Measurements from ENCODE around the gene JAZF1. TPM values are rescaled to one million over a fixed set of nuclear protein-coding genes. Genes with fewer than 3 reads are reported as not detected.

JAZF1 gene
- total RNA-seq, 1 experiment from 2014 or later = 14.2 TPM

- DNase-seq (ENCODE audit: unreplicated experiment) = no peak
- no peaks in the 10 kb centered on the region for H3K27me3 Mint-ChIP-seq (ENCODE audit: insufficient read depth, unreplicated experiment)
- no peaks in the 10 kb centered on the region for H3K9me3 Mint-ChIP-seq (ENCODE audit: unreplicated experiment)
- H3K27ac Mint-ChIP-seq (ENCODE audit: low read depth, unreplicated experiment) = no peak overlapping the region
- CTCF ChIA-PET = interaction anchor here (0.5 to 3.1 kb wide), 33 partner anchors 8 to 855 kb away, joined by 3 to 18 read pairs (median 4); partner anchors contain the start of gene HOXA11
- BruUV-seq (replicated peaks) = no TSS peak
- POLR2A ChIA-PET = interaction anchor here (1.3 to 1.9 kb wide), 2 partner anchors 100 to 279 kb away, joined by 4 to 5 read pairs; no protein-coding TSS in a partner anchor
- intact Hi-C loops (cut with micrococcal nuclease) = loop anchor here (5.0 to 10.0 kb wide), 3 partner anchors 138 to 328 kb away; no protein-coding TSS in a partner anchor
- TF ChIP-seq, protein P1, sequence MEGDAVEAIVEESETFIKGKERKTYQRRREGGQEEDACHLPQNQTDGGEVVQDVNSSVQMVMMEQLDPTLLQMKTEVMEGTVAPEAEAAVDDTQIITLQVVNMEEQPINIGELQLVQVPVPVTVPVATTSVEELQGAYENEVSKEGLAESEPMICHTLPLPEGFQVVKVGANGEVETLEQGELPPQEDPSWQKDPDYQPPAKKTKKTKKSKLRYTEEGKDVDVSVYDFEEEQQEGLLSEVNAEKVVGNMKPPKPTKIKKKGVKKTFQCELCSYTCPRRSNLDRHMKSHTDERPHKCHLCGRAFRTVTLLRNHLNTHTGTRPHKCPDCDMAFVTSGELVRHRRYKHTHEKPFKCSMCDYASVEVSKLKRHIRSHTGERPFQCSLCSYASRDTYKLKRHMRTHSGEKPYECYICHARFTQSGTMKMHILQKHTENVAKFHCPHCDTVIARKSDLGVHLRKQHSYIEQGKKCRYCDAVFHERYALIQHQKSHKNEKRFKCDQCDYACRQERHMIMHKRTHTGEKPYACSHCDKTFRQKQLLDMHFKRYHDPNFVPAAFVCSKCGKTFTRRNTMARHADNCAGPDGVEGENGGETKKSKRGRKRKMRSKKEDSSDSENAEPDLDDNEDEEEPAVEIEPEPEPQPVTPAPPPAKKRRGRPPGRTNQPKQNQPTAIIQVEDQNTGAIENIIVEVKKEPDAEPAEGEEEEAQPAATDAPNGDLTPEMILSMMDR (IDR thresholded peaks at IDR 0.05; ENCODE audit: unreplicated experiment) = no peak
- H3K4me1 Mint-ChIP-seq (ENCODE audit: insufficient read depth, unreplicated experiment) = no peaks in the 10 kb centered on the region
- no peak overlapping the region for H3K4me3 Mint-ChIP-seq (ENCODE audit: unreplicated experiment)
- H3K36me3 Mint-ChIP-seq (ENCODE audit: insufficient read depth, unreplicated experiment) = no peaks in the 10 kb centered on the region
Observed at GRCh38 chr7:27920281-27920946, 260.2 kb downstream of the JAZF1 start.

DNA sequence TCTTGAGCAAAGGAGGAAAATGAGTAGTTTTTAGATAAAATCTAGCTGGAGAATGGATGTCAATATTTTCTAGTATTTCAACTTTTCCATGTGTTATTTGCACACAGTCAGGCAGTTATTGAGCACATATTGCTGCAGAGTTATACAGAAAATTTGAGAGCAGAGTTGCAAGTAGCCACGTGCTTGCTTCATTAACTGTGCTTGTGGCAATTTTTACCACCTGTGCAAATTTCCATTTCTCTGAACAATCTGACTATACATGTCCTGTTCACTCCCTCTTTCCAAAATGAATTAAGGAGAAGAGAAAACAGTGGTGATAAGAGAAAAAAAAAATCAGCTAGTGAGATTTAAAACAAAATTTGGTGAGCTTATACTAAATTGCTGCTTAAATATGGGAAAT is 262.1 kb downstream of the JAZF1 start:
- Mint-ChIP-seq H3K4me1 (ENCODE audit: insufficient read depth, unreplicated experiment) (no peaks in the 10 kb centered on the region), H3K9me3 (ENCODE audit: unreplicated experiment) (no peaks in the 10 kb centered on the region), H3K27ac (ENCODE audit: low read depth, unreplicated experiment) (no peak overlapping the region), H3K4me3 (ENCODE audit: unreplicated experiment) (no peak overlapping the region), H3K27me3 (ENCODE audit: insufficient read depth, unreplicated experiment) (no peaks in the 10 kb centered on the region), H3K36me3 (ENCODE audit: insufficient read depth, unreplicated experiment) (no peaks in the 10 kb centered on the region)
- ChIA-PET CTCF (interaction anchor here (0.6 to 3.1 kb wide), 6 partner anchors 13 to 723 kb away, joined by 3 to 18 read pairs (median 6); no protein-coding TSS in a partner anchor), POLR2A (interaction anchor here (0.9 to 1.4 kb wide), 2 partner anchors 32 to 177 kb away, joined by 4 read pairs; no protein-coding TSS in a partner anchor)
- no TSS peak for BruUV-seq (replicated peaks)
- intact Hi-C loops (cut with micrococcal nuclease) = no loop called here
- TF ChIP-seq, protein P1 (IDR thresholded peaks at IDR 0.05; ENCODE audit: unreplicated experiment) = no peak
- no peak for DNase-seq (ENCODE audit: unreplicated experiment)

DNA sequence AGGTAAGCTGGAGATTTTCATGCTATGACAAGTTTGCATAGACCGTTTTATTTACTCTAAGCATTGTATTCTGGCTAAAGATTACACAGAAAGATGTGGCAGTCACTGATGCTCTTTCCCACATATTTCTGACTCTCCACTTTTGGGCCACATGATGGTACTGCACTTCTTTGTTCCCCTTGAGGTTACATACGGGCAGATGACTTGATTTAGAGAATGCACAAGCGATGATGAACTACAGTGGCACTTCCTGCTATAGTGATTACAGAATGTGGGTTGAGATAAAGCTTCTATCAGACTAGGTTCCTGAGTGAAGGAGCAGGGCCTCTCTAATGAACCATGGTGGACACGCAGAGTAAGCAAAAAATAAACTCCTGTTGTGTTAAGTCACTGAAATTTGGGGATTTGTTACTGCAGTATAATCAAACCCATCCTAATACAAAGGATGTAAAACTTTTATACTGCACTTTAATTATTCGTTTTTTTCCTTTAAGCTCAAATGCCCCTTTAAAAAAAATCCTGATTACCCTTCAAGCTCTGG is 262.8 kb downstream of the JAZF1 start:
- Mint-ChIP-seq H3K36me3 (ENCODE audit: insufficient read depth, unreplicated experiment) (no peaks in the 10 kb centered on the region), H3K4me1 (ENCODE audit: insufficient read depth, unreplicated experiment) (no peaks in the 10 kb centered on the region), H3K27me3 (ENCODE audit: insufficient read depth, unreplicated experiment) (no peaks in the 10 kb centered on the region), H3K4me3 (ENCODE audit: unreplicated experiment) (no peak overlapping the region), H3K27ac (ENCODE audit: low read depth, unreplicated experiment) (no peak overlapping the region), H3K9me3 (ENCODE audit: unreplicated experiment) (no peaks in the 10 kb centered on the region)
- CTCF ChIA-PET = interaction anchor here (0.6 to 2.5 kb wide), 4 partner anchors 103 to 722 kb away, joined by 3 to 11 read pairs (median 4); no protein-coding TSS in a partner anchor
- DNase-seq (ENCODE audit: unreplicated experiment) = no peak
- intact Hi-C loops (cut with micrococcal nuclease) = no loop called here
- POLR2A ChIA-PET = interaction anchor here (0.9 kb wide), 1 partner anchor 33 kb away, joined by 4 read pairs; no protein-coding TSS in a partner anchor
- no TSS peak for BruUV-seq (replicated peaks)
- TF ChIP-seq, protein P1 (IDR thresholded peaks at IDR 0.05; ENCODE audit: unreplicated experiment) = no peak

DNA sequence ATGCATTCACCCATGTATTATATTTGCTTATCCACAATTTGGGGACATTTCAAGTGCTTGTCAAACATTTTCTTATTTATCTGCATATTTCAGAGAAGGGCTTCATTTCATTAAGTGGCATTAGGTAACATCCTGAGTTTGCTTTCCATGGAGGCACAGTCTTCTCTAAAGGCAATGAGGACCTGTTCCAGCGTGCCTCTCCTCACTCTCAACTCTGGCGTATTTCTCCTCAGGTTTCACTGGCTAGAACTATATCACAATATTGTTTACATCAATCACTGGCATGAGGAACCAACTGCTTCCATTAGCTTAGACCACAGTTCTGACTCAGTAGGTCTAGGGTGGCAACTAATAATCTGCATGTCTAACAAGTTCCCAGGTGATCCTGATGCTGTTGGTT is 263.5 kb downstream of the JAZF1 start:
- no TSS peak for BruUV-seq (replicated peaks)
- H3K4me1 Mint-ChIP-seq (ENCODE audit: insufficient read depth, unreplicated experiment) = no peaks in the 10 kb centered on the region
- no peak overlapping the region for H3K4me3 Mint-ChIP-seq (ENCODE audit: unreplicated experiment)
- DNase-seq (ENCODE audit: unreplicated experiment) = no peak
- H3K36me3 Mint-ChIP-seq (ENCODE audit: insufficient read depth, unreplicated experiment) = no peaks in the 10 kb centered on the region
- no peaks in the 10 kb centered on the region for H3K27me3 Mint-ChIP-seq (ENCODE audit: insufficient read depth, unreplicated experiment)
- H3K27ac Mint-ChIP-seq (ENCODE audit: low read depth, unreplicated experiment) = no peak overlapping the region
- TF ChIP-seq, protein P1 (IDR thresholded peaks at IDR 0.05; ENCODE audit: unreplicated experiment) = no peak
- POLR2A ChIA-PET = no interaction called here
- intact Hi-C loops (cut with micrococcal nuclease) = no loop called here
- CTCF ChIA-PET = interaction anchor here (0.7 to 0.9 kb wide), 3 partner anchors 8 to 707 kb away, joined by 3 to 6 read pairs (median 3); no protein-coding TSS in a partner anchor
- H3K9me3 Mint-ChIP-seq (ENCODE audit: unreplicated experiment) = no peaks in the 10 kb centered on the region

Data from MCF 10A (cell line).